Transverse colon (tissue), 4 donors: ENCODE data around the gene PRIMA1. TPM values are rescaled to one million over a fixed set of nuclear protein-coding genes. Genes with fewer than 3 reads are reported as not detected.

Source experiments
- DNase-seq: peaks from one replicate; pipeline ENCODE4 v3.0.0-alpha.2; 2019
- H3K27ac ChIP-seq, 4 donors: fragments of 200-600 bp; sonication (generic); 2 replicates each; pipeline ENCODE4 v1.5.1; 2016 to 2018; ENCODE audit warnings: inconsistent platforms in 4 of 4
- H3K27me3 ChIP-seq: fragments of 200-600 bp; sonication (generic); 2 replicates; pipeline ENCODE4 v1.5.1; 2017; ENCODE audit warnings: inconsistent platforms
- H3K36me3 ChIP-seq, 4 donors: fragments of 200-600 bp; sonication (generic); 2 replicates each; pipeline ENCODE4 v1.5.1; 2017 to 2019; ENCODE audit warnings: inconsistent platforms in 4 of 4
- H3K4me1 ChIP-seq, 4 donors: fragments of 200-600 bp; sonication (generic); 2 replicates each; pipeline ENCODE4 v1.5.1; 2017 to 2020; ENCODE audit warnings: inconsistent platforms in 4 of 4
- H3K4me3 ChIP-seq, 4 donors: fragments of 200-600 bp; sonication (generic); 1 replicate in 1 of 4; 2 replicates in 3 of 4; pipeline versions ENCODE4 v1.5.1 to v1.6.1; 2017 to 2019; ENCODE audit warnings: inconsistent platforms in 4 of 4
- H3K9me3 ChIP-seq, 2 donors: fragments of 200-600 bp; sonication (generic); 2 replicates each; pipeline ENCODE4 v1.5.1; 2017 to 2019; ENCODE audit warnings: inconsistent platforms in 2 of 2
- CTCF ChIP-seq, 5 experiments: fragments of 200-600 bp in 3 of 5; fragments of 450-650 bp in 2 of 5; sonication (generic) in 3 of 5; IDR thresholded peaks; 1 replicate in 2 of 5; 2 replicates in 3 of 5; pipeline ENCODE4 v1.5.1; 2016 to 2017; ENCODE audit warnings: antibody characterized with exemption in 5 of 5, inconsistent platforms in 3 of 5, mild to moderate bottlenecking in 2 of 5, moderate library complexity in 1 of 5
- EP300 ChIP-seq: sonication (generic); formaldehyde crosslinking; IDR thresholded peaks from one replicate; pipeline ENCODE4 v1.6.1; 2017; ENCODE audit warnings: antibody characterized with exemption, low read depth
- POLR2A ChIP-seq: fragments of 450-650 bp; IDR thresholded peaks from one replicate; pipeline ENCODE4 v1.6.1; 2016; ENCODE audit warnings: antibody characterized with exemption, mild to moderate bottlenecking, moderate library complexity
- POLR2AphosphoS5 ChIP-seq, 3 donors: sonication (generic); formaldehyde crosslinking; IDR thresholded peaks; one replicate each; pipeline ENCODE4 v1.6.1; 2016; ENCODE audit warnings: antibody characterized with exemption in 3 of 3
- WGBS, 2 donors: methylation state at CpG; one replicate each; pipeline ENCODE4 v1.1.5; 2018; ENCODE audit warnings: low coverage in 1 of 2; 5-methylcytosine and 5-hydroxymethylcytosine counted together
- in situ Hi-C, 4 donors: fragments of 200-750 bp; cut with MboI; loops; one replicate each; pipeline versions ENCODE4 v1.15.0 to v1.15.1; 2017; ENCODE audit warnings: low sequenced_read_pairs in 3 of 4, low pct_ligation_motif_present in 1 of 4, low pct_unique_long_range_greater_than_20kb in 1 of 4
- intact Hi-C: fragments of 100-400 bp; cut with DNase I; formaldehyde crosslinking; loops from one replicate; pipeline ENCODE4 v1.15.1; 2023; ENCODE audit warnings: low total_unique reads
- total RNA-seq, 4 donors: library from RNA; depleted of rRNA; stranded (reverse); fragments of >200 nt; gene quantifications; one replicate each; pipeline ENCODE4 v1.1.0, GENCODE V29; 2016

PRIMA1 gene
- total RNA-seq, 4 donors from 2014 or later: 3.0 to 8.2 (median 4.8) TPM

GRCh38 chr14:93745603-93746273 lies 42.5 kb downstream of the PRIMA1 start:
- no peak for DNase-seq
- Histone ChIP-seq H3K36me3 (no peaks in the 10 kb centered on the region), H3K4me1 (peaks cover 0 to 6% (median 0%) of the 10 kb centered on the region in 4 donors), H3K27me3 (no peaks in the 10 kb centered on the region), H3K4me3 (no peak overlapping the region), H3K9me3 (no peaks in the 10 kb centered on the region), H3K27ac (peak overlapping the region in 2 of 4 donors; percentile 2 to 46)
- TF ChIP-seq POLR2A (no peak), EP300 (no peak), POLR2AphosphoS5 (IDR thresholded peaks at IDR 0.05) (no peak), CTCF (IDR thresholded peaks at IDR 0.05) (no peak)
- intact Hi-C loops: no loop called here
- WGBS, 2 donors: 70 to 79% methylated on average over 2 to 13 of the region's 13 CpGs
- in situ Hi-C loops: no loop called here

- no peaks in the 10 kb centered on the region for H3K9me3 ChIP-seq
- H3K36me3 ChIP-seq: no peaks in the 10 kb centered on the region
- WGBS, 2 donors: 62% methylated on average over 7 of the region's 8 CpGs; no CpG with 5 or more reads in 1 of the 2 donors
- no peak for DNase-seq
- peaks cover 0 to 6% (median 0%) of the 10 kb centered on the region in 4 donors for H3K4me1 ChIP-seq
- H3K27me3 ChIP-seq: no peaks in the 10 kb centered on the region
- intact Hi-C loops (no loop called here), in situ Hi-C loops (no loop called here)
- peak overlapping the region in 1 of 4 donors; percentile 46 for H3K27ac ChIP-seq
- TF ChIP-seq POLR2AphosphoS5 (IDR thresholded peaks at IDR 0.05): no peak
- no peak for TF ChIP-seq CTCF (IDR thresholded peaks at IDR 0.05)
- TF ChIP-seq POLR2A: no peak
- no peak for TF ChIP-seq EP300
- H3K4me3 ChIP-seq: no peak overlapping the region
Measured at GRCh38 chr14:93744876-93745275, 43.4 kb downstream of the PRIMA1 start.

GRCh38 chr14:93744176-93744575 lies 44.1 kb downstream of the PRIMA1 start:
- DNase-seq: no peak
- H3K27ac ChIP-seq: peak overlapping the region in 1 of 4 donors; percentile 55

More at GRCh38 chr14:93744176-93744575, 44.1 kb downstream of the PRIMA1 start:
- no peaks in the 10 kb centered on the region for H3K27me3 ChIP-seq
- H3K4me1 ChIP-seq: peaks cover 0 to 6% (median 0%) of the 10 kb centered on the region in 4 donors
- in situ Hi-C loops (no loop called here), intact Hi-C loops (no loop called here)
- no peaks in the 10 kb centered on the region for H3K9me3 ChIP-seq
- TF ChIP-seq EP300: no peak
- no peak for TF ChIP-seq POLR2A
- no peak for TF ChIP-seq CTCF (IDR thresholded peaks at IDR 0.05)
- no peak for TF ChIP-seq POLR2AphosphoS5 (IDR thresholded peaks at IDR 0.05)
- H3K4me3 ChIP-seq: no peak overlapping the region
- no peaks in the 10 kb centered on the region for H3K36me3 ChIP-seq
- WGBS, 2 donors: 71% methylated on average over 14 of the region's 14 CpGs; no CpG with 5 or more reads in 1 of the 2 donors
